Smooth muscle cell of trachea (primary cell): ENCODE measurements around the gene CSN2. TPM values are rescaled to one million over a fixed set of nuclear protein-coding genes. Genes with fewer than 3 reads are reported as not detected.

Experiments
- total RNA-seq: library from RNA; depleted of rRNA; stranded (reverse); fragments of >200 nt; gene quantifications from 2 replicates; pipeline ENCODE4 v1.2.1, GENCODE V29; 2014

CSN2 gene, protein sequence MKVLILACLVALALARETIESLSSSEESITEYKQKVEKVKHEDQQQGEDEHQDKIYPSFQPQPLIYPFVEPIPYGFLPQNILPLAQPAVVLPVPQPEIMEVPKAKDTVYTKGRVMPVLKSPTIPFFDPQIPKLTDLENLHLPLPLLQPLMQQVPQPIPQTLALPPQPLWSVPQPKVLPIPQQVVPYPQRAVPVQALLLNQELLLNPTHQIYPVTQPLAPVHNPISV
- total RNA-seq = not detected in 2 replicates

DNA sequence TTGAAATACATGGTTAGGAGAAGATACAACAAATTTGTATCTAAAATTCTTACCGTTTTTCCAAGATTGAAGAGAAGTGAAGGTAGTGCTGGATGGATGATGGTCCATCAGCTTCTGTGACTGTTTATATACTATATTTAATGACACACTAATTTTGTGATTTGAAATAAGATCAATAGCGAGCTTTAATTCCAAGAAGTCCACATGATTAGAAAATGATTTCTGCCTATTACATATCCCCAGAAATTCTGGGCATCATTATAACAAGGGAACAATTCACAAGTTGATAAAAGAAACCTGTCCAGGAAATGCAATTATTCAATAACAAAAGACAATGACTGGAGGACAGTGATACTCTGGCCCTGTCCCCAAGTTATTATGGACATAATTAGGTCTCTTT, at the start of gene CSN2:
TSS of gene CSN2 (minus strand) at position 101 of the 400 bp plus-strand sequence. CDS start 4,733 bp downstream, outside the sequence.

DNA sequence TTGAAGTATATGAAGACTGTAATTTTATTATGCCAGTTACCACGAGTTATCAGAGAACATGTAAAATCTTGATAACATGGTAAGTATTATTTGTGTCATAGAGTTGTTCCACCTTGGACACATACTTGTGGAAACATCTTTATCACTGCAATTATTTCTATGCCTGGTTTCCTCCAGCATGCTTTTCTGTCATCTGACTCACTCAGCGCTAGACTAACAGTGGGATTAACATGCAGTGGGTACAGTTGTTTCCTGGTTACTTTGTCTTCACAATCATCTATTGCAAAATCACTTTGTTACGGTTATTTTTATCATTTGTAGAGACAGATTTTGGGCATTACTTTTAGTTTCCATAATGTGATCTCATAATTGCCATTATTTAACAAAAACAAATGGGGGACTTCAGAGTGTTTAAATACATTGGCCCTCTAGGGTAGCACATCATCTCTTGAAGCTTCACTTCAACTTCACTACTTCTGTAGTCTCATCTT, 30.0 kb upstream of the CSN2 start, which contains the start of gene STATH:
TSS of gene STATH (plus strand) at position 441 of the 491 bp plus-strand sequence. CDS start 2,472 bp downstream, outside the sequence.

DNA sequence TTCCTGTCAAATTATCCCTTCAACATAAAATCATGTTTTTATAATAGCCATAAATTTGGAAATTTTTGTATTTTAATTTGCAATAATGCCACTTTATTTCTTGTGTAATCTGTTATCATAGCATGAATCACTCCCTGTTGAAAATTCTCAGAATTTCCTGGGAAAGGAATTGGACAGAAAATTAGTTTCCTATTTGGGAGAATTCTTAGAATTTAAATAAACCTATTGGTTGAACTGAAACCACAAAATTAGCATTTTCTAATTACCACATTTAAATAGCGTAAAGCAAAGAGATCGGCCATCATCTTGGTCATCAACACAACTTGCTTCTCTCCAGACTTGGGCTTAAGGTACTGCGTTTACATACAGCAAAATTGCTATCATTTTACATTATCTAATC, 34.8 kb downstream of the CSN2 start, which contains the start of gene CSN1S1:
TSS of gene CSN1S1 (plus strand) at position 301 of the 400 bp plus-strand sequence. CDS start 1,488 bp downstream, outside the sequence.

Other genes with a start within 250 kb of the CSN2 start
- under 0.01 and 0.15 TPM in 2 replicates for gene SULT1B1, start 205.1 kb downstream of the CSN2 start, total RNA-seq
- 0.44 TPM in 1 of 2 replicates, not detected in the other for gene SULT1E1, start 105.6 kb downstream of the CSN2 start, total RNA-seq
- not detected in 2 replicates for gene CSN1S1, start 34.7 kb downstream of the CSN2 start, total RNA-seq
- not detected in 2 replicates for gene STATH, start 30.2 kb upstream of the CSN2 start, total RNA-seq
- not detected in 2 replicates for gene HTN3, start 62.7 kb upstream of the CSN2 start, total RNA-seq
- not detected in 2 replicates for gene HTN1, start 84.7 kb upstream of the CSN2 start, total RNA-seq
- gene PRR27, start 188.5 kb upstream of the CSN2 start, total RNA-seq = not detected in 2 replicates
- gene ODAM, start 230.0 kb upstream of the CSN2 start, total RNA-seq = not detected in 2 replicates